Amniotic stem cell (primary cell): ENCODE measurements around the gene PPIL1.
"Not testable (repeated sequence)": the region's sequence is repeated elsewhere in the genome, so short reads cannot be mapped to it uniquely, and the experiment has no call there.

Experiments
- DNase-seq: peaks from one replicate; lab custom pipeline; 2025; lab: John Stamatoyannopoulos, UW

Gene PPIL1

DNA sequence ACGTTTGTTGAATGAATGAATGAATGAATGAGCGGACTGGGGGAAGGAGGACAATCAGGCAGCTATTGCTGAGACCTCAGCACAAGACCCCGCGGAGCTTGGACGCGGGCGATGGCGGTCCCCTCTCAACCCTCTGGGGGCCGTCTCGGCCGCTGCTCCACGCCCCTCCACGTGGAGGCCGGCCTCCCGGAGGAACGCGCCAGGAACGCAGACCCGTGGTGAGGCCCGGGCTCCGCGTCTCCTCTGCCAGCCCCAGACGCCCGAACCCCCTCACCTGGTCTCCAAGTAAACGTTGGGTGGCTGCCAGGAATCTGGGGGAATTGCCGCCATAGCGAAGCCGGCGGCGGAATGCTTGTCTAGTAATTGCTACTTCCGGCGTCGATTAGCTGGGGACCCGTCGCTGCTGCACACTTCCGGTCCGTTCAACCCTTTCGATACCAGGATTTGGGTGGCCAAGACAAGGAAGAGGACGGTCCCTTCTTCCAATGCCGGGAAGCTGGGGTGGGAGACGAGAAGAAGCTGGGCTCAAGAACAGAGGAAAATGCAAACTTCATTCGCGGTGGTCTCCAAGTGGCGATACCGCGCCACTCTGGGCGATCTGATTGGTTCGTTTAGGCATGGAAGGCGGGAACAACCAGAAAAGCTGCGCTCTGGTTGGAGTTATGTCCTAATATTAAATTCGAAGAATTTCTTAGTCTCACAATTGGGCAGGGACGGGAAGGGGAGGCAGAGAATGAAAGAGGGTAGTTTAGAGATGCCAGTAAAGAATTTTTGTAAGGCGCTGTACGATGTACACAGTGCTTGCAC is at the start of gene PPIL1:
Gene PPIL1 (minus strand): TSS at position 361 of the 807 bp plus-strand sequence. CDS start 31 bp downstream, at position 330.
- DNase-seq, result peak; percentile 85

DNA sequence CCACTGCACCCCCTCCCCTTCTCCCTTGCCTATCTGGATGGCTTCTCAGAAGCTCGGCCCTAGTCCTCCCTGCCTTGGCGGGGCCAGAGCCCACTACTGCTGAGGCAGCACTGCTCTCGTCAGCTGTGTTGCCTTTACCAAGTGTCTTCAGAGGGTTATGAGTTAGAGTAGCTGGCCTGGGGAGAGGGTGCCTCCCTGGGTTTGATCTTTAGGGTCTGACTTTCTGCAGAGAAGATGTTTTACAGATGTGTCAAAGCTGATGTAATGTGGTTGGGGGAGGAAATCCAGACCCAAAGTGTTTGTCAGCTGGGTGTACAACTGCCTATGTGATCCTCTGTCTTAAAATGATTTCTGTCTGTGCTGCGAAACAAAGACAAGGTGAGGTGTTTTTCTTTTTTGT is 49.5 kb upstream of the PPIL1 start:
- DNase-seq, result no peak

DNA sequence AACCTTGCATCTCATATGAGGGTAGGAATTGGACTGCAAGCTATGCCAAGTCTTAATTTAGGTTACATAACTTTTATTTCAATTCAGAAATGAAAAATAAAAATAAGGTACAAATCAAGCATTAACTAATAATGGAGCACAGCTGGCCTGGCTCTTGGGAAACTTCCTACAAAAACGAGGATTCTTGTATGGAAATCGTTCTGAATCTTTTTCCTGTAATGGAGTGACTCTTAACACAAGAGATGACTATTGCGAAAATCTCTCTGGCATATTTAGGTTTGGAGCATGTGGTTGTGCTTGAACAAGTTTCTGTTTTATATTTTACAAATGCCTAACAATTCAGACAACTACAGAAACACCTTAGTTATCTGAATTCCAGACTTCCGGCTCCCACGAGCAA is 45.9 kb upstream of the PPIL1 start:
- DNase-seq, result no peak

DNA sequence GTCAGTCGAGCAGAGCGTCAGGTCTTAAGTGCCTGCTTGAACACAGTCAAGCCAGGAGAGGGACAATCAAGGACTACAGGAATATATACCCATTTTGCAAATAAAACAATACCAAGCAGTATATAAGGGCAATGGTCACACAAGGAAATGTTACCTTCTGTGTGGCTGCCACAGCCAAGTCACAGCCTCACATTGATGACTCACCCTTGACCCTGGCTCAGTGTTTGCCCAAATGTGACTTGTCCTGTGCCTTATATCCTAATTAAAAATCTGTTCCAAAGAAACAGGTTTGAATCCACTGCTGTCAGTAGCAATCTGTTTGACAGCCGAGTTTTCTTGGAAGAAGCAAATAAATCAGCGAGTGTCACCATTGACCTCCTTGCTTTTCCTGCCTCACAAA is 45.4 kb upstream of the PPIL1 start:
- no peak for DNase-seq

DNA sequence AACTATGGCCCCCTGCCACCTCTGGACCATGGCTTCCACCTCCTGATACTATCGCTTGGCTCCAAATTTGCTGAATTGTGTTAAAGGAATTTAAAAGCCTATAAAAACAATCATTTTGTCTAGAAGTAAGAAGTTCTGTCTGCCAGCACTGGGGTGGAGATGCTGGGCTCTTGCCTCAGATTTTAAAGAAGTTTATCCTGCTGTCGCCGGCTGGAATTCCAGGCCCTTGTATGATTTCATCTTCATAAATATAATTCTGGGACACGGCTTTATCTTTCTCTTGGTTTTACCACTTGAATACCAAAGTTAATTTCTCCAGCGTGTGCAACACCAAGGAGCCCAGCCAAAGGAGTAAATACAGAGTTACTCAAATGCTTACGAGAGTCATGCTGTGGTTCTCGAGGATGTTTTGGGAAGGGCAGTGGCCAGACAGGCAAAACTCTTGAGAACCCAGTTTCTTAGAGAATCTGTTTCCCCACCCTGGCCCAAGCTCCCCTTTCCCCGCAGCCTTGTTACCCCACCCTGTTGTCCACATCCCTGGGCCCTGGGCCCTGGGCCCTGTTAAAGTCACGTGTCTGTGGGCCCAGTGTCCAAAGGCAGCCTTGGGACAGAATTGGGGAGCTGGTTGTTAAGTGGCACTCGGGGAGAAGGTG is 43.1 kb upstream of the PPIL1 start:
- DNase-seq, result peak; percentile 73

GRCh38 chr6:36916126-36916525 is 41.5 kb upstream of the PPIL1 start:
- no peak for DNase-seq

- DNase-seq, result no peak
Measured at GRCh38 chr6:36915599-36915998, 41.0 kb upstream of the PPIL1 start.

- no peak for DNase-seq
Measured at GRCh38 chr6:36914227-36914794, 39.7 kb upstream of the PPIL1 start.

DNA sequence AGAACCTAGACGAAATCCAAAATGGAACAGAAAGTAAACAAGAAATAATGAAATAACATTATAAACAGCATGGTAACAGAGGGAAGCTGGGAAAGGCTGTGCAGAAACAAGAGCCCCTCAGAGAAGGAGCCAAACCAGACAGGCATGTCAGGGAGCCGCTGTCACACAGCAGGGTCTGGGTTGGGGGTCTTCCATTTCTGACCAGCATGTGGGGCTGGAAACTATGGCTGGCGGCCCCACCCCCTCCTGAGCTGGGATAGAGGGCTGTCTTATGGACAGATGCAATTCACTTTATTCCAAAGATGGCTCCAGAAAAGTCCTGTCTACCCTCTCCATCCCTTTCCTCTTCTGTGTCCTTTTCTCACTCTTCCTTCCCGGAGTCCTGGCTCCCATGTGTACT is 38.5 kb upstream of the PPIL1 start:
- no peak for DNase-seq

DNA sequence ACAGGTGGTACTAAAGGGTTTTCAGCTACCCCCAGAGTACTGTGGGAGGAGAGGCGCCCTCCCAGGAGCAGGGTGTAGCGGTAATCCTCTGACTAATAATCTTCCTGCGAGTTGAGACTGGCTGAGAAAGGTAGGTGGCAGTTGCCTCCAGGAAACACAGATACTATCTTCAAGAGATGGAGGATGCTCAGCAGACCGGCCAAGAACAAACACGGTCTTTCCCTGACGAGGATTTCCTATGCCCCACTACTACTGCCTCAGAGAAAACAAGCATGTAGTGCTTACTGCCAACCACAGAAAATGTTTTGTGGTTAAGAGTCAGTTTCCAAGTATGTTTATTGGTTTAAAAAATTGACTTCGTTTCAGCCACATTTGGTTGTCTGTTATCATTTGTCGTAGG is 38.0 kb upstream of the PPIL1 start:
- peak; percentile 61 for DNase-seq

DNA sequence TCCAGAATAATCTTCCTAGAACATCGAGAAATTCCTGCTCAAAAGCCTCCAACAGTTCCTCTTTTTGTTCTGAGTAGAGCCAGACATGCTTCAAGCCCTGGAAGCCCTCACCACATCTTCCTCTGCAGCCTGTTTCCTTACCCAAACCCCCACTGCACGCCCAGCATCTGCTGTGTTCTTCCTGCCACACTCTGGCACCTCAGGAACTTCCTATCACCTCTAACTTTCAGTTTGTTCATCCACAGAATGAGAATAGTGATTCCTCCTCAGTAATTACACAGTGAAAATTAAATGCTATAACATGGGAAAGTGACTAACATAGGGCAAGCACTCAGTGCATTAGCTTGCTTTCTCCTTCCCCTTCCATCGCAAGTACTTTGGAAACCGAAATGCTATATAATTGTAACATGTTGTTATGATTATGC is 37.4 kb upstream of the PPIL1 start:
- DNase-seq, result no peak

GRCh38 chr6:36908747-36909146 is 34.1 kb upstream of the PPIL1 start:
- no peak for DNase-seq

DNA sequence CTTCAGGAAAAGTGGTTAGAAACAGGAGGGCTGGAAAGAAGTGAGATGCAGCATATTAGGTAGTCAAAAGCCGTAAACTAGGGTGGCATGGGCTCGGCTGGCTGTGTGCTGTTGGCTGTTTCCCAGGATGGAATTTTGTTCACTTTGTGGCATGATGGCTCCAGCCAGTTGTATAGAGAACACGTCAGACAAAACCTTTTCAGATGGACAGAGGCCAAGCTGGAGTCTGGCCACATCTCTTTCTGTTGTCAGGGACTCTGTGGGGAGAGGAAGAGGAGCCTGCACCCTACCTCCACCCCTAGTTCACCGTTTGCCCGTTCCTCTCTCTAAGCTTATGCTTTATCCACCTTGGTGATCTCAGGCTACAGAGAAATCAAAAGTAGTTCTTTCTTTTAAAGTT is 33.2 kb upstream of the PPIL1 start:
- DNase-seq, result no peak

DNA sequence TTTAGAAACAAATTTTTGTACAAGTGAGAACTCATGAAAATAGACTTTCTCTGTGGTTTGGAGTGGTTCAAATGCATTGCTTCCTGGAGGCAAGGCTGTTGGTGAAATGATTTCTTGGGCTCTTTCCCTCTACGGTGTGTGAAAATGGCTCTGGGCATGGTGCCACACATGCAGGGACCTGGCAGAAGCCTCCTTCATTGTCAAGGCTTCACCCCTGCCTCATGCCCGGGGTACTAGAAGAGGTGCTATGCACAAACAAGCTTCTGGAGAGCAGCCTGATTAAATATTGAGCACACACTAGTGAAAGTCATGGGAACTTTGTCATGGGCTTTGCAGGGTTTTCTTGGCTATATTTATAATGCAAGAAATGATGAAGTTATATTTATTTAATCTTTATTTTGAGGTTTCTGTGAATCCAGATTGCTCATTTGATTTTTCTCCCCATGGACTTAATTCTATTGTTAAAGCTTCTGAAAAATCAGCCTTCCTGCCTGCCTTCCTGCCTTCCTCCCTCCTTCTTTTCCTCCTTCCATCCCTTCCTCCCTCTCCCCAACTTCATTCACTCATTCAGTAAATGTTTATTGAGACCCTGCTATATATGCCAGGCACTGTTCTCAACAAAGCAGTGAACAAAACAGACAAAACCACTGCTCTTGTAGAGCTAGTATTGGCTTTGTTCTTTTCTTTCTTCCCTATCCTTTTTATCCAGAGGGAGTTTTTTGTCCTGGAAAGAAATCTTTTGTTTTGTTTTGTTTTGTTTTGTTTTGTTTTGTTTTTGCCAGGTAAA is 32.1 kb upstream of the PPIL1 start:
- no peak for DNase-seq

DNA sequence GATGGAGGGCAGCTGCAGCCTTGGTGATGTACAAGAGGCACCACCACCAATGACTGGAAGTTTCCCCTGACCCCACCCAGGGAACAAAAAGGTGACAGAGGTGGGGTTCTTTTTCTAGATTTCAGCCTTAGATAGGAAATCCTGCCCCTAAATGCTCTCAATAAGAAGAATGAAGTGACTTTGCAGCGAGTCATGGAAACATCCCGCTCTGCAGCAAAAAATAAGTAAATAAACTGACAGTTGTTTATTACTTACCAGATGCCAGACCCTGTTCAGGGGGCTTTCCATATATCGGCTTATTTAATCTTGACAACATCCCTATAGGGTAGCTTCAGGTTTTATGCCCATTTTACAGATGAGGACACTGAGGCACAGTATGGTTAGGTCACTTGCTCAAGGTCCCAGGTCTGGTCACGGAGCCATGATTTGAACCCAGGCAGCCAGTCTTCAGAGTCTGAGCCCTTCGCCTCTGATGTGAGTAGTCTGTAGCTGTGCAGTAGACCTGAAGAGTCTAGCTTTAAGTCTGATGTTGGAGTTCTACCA is 30.3 kb upstream of the PPIL1 start:
- no peak for DNase-seq

DNA sequence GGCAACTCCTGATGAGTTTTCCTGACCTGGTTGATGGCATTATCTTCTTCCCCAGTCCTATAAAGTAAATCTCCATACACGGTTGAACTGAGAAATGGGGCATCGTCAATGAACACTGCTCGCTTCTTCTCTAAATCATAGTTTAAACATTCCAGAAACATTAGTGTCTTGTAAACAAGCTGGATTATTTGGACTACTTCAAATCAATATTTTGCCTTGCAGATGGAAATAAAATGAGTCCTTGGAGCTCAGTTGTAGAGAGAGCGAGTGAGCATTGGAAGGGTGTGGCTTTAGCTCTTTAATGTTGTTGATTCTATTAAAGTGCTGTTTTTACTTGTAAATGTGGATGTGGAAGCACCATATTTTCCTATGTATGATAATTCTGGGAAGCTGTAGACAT is 29.5 kb upstream of the PPIL1 start:
- DNase-seq, result no peak

DNA sequence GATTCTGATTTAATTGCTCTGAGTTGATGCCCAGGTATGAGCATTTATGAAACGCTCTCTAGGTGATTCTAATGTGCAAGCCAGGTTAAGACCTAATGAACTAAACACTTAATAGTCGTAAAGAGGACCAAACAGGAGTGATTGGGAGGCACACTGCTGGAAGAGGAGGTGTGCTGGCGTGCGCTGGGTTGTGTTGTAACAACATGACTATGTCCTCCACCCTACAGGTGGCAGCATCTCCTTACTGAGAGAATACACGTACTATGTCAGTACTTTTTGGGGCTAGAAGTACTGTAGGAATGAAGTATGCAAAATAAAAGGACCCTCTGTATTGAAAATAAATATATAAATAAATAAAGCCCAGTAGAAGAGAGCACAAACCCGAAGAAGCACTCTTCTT is 23.0 kb upstream of the PPIL1 start:
- DNase-seq, result no peak

DNA sequence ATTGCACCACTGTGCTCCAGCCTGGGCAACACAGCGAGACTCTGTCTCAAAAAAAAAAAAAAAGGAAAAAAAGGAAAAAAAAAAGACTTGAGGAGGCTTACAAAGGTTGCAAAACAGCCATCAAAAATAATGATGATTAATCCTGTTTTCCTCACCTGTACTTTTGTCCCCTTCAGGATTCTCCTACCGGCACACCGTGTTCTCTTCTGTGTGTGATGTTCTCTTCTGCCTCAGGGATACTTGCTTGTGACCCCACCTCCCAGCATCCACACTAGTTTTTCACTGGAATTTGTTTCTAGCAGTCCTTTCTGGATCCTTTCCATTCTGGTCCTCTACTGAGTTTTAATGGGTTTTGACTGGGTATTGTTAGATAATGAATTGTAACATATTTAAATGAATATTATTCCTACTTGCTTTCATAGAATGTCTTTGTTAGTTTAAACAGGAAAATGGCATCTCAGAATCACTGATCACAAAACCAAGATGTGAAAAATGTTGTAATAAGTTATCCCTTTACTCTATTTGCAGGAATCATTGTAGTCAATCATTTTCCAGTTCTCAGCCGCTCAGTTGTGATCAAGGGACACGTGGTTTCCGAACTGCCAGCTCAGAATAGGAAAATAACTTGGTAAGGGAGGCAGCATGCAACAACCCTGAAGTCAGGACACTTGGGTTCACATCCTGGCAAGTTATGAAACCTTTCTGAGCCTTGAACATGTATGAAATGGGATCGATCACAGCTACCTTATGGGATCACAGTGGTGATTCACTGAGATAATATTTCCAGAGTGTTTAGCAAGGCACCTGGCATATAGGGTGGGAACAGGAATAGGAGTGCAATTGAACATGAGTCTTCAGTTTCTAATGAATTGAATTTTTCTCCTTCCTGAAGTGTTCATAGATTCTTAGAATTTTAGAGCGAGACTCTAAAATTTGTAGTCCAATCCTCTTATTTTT is 19.7 kb upstream of the PPIL1 start:
- DNase-seq, result no peak

GRCh38 chr6:36891153-36891552 is 16.6 kb upstream of the PPIL1 start:
- DNase-seq, result not testable (repeated sequence)

DNA sequence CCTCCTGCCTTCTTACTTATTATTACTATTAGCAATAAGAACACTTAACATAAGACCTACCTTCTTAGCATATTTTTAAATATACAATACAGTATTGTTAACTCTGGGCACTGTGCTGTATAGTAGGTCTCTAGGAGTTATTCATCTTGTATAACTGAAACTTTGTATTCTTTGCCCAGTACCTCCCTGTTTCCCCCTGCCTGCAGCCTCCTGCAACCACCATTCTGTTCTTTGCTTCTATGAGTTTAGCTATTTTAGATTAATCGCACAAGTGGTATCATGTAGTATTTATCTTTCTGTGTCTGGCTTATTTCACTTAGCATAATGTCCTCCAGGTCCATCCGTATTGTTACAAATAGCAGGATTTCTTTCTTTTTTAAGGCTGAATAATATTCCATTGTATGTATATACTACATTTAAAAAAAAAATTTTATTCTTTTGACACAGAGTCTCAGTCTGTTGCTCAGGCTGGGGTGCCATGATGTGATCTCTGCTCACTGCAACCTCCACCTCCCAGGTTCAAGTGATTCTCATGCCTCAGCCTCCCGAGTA is 15.6 kb upstream of the PPIL1 start:
- DNase-seq, result no peak
